Vagina (tissue), 2 donors: ENCODE results near the gene ZBTB49. TPM values are rescaled to one million over a fixed set of nuclear protein-coding genes. Genes with fewer than 3 reads are reported as not detected.

ENCODE experiments used
- DNase-seq, 2 donors: peaks; one replicate each; pipeline ENCODE4 v3.0.0-alpha.2; 2017; ENCODE audit errors: extremely low spot score in 2 of 2
- H3K27ac ChIP-seq: fragments of 200-600 bp; sonication (generic); one replicate; pipeline ENCODE4 v1.5.1; 2019
- H3K27me3 ChIP-seq: fragments of 200-600 bp; sonication (generic); one replicate; pipeline ENCODE4 v1.5.1; 2019
- H3K36me3 ChIP-seq, 2 donors: fragments of 200-600 bp; sonication (generic); one replicate each; pipeline ENCODE4 v1.5.1; 2017 to 2019
- H3K4me1 ChIP-seq: fragments of 200-600 bp; sonication (generic); one replicate; pipeline ENCODE4 v1.5.1; 2019
- H3K4me3 ChIP-seq, 2 donors: fragments of 200-600 bp; sonication (generic); 1 replicate in 1 of 2; 2 replicates in 1 of 2; pipeline ENCODE4 v1.5.1; 2016 to 2019
- H3K9me3 ChIP-seq: fragments of 200-600 bp; sonication (generic); one replicate; pipeline ENCODE4 v1.5.1; 2019
- POLR2A ChIP-seq, 2 donors: fragments of 450-650 bp; IDR thresholded peaks; one replicate each; pipeline ENCODE4 v1.6.1; 2017; ENCODE audit warnings: antibody characterized with exemption in 2 of 2, mild to moderate bottlenecking in 2 of 2, moderate library complexity in 2 of 2
- POLR2AphosphoS5 ChIP-seq, 2 donors: sonication (generic); formaldehyde crosslinking; IDR thresholded peaks; one replicate each; pipeline ENCODE4 v1.9.0; 2017; ENCODE audit warnings: antibody characterized with exemption in 2 of 2, mild to moderate bottlenecking in 2 of 2, low read depth in 1 of 2; ENCODE audit not compliant: insufficient read depth in 1 of 2
- intact Hi-C: fragments of 100-400 bp; cut with DNase I; formaldehyde crosslinking; loops from one replicate; pipeline ENCODE4 v1.15.1; 2023
- total RNA-seq: library from RNA; depleted of rRNA; stranded (reverse); fragments of >200 nt; gene quantifications from one replicate; pipeline ENCODE4 v1.2.3, GENCODE V29; 2016
- TF ChIP-seq, protein P1 (sequence below), 3 experiments: fragments of 450-650 bp in 2 of 3; fragments of 200-600 bp in 1 of 3; sonication (generic) in 1 of 3; IDR thresholded peaks; one replicate each; pipeline ENCODE4 v1.5.1; 2017 to 2019; ENCODE audit warnings: antibody characterized with exemption in 3 of 3, mild to moderate bottlenecking in 2 of 3, moderate library complexity in 2 of 3

Gene ZBTB49
- total RNA-seq, 1 donor from 2014 or later, result 5.4 TPM

DNA sequence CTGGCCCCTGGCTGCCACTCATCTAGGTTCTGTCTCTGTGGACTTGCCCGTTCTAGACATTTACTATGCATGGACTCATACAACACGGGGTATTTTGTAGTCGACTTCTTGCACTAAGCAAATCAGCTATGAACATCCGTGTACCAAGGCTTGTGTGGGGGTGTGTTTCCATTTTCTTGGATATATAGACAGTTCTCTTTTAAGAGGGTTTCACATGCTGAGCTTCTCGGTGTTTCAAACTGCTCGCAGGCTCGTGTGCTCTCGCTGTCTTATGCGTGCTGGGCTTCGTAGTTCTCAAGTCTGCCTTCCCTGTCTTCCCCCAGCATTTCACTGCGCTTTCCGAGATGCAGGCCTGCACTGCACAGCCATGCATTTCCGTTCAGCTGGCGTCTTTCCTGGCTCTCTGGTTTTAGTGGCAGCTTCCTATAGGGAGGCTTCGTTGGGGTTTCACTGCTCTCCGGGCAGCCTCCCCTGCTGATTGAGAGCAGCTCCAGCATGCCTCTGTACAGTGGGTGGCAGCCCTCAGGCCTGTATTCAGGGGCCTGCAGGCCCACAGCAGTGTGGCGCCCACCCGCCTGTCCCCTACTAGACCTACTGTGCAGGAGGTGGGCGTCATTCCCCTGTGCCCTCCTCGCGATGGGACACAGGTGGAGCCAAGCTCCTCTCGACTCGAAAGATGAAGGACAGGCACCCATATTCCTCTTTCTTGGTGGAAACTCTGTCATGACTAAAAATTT is 27.6 kb downstream of the ZBTB49 start:
- intact Hi-C loops, result no loop called here
- Histone ChIP-seq H3K4me3 (no peak overlapping the region), H3K27me3 (no peaks in the 10 kb centered on the region), H3K27ac (no peak overlapping the region), H3K36me3 (peaks cover 0 to 54% of the 10 kb centered on the region in 2 donors), H3K9me3 (no peaks in the 10 kb centered on the region), H3K4me1 (no peaks in the 10 kb centered on the region)
- TF ChIP-seq POLR2A (IDR thresholded peaks at IDR 0.05) (no peak), POLR2AphosphoS5 (IDR thresholded peaks at IDR 0.05; ENCODE audit: insufficient read depth in 1 of 2, low read depth in 1 of 2) (no peak)
- TF ChIP-seq, protein P1, sequence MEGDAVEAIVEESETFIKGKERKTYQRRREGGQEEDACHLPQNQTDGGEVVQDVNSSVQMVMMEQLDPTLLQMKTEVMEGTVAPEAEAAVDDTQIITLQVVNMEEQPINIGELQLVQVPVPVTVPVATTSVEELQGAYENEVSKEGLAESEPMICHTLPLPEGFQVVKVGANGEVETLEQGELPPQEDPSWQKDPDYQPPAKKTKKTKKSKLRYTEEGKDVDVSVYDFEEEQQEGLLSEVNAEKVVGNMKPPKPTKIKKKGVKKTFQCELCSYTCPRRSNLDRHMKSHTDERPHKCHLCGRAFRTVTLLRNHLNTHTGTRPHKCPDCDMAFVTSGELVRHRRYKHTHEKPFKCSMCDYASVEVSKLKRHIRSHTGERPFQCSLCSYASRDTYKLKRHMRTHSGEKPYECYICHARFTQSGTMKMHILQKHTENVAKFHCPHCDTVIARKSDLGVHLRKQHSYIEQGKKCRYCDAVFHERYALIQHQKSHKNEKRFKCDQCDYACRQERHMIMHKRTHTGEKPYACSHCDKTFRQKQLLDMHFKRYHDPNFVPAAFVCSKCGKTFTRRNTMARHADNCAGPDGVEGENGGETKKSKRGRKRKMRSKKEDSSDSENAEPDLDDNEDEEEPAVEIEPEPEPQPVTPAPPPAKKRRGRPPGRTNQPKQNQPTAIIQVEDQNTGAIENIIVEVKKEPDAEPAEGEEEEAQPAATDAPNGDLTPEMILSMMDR (IDR thresholded peaks at IDR 0.05), result no peak
- no peak for DNase-seq

DNA sequence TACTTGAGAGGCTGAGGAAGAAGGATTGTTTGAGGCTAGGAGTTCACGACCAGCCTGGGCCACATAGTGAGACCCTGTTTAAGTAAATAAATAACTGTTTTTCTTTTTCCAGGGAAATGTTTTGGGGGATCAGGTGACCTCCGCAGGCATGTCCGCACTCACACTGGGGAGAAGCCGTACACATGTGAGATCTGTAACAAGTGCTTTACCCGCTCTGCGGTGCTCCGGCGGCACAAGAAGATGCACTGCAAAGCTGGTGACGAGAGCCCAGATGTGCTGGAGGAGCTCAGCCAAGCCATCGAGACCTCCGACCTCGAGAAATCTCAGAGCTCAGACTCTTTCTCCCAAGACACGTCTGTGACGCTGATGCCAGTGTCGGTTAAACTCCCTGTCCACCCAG is 30.5 kb downstream of the ZBTB49 start:
- H3K9me3 ChIP-seq, result no peaks in the 10 kb centered on the region
- no peaks in the 10 kb centered on the region for H3K4me1 ChIP-seq
- H3K27ac ChIP-seq, result no peak overlapping the region
- no peaks in the 10 kb centered on the region for H3K27me3 ChIP-seq
- H3K4me3 ChIP-seq, result no peak overlapping the region
- intact Hi-C loops, result no loop called here
- no peak for DNase-seq
- TF ChIP-seq POLR2AphosphoS5 (IDR thresholded peaks at IDR 0.05; ENCODE audit: insufficient read depth in 1 of 2, low read depth in 1 of 2) (no peak), POLR2A (IDR thresholded peaks at IDR 0.05) (no peak)
- TF ChIP-seq, protein P1 (IDR thresholded peaks at IDR 0.05), result no peak
- H3K36me3 ChIP-seq, result peaks cover 0 to 39% of the 10 kb centered on the region in 2 donors

DNA sequence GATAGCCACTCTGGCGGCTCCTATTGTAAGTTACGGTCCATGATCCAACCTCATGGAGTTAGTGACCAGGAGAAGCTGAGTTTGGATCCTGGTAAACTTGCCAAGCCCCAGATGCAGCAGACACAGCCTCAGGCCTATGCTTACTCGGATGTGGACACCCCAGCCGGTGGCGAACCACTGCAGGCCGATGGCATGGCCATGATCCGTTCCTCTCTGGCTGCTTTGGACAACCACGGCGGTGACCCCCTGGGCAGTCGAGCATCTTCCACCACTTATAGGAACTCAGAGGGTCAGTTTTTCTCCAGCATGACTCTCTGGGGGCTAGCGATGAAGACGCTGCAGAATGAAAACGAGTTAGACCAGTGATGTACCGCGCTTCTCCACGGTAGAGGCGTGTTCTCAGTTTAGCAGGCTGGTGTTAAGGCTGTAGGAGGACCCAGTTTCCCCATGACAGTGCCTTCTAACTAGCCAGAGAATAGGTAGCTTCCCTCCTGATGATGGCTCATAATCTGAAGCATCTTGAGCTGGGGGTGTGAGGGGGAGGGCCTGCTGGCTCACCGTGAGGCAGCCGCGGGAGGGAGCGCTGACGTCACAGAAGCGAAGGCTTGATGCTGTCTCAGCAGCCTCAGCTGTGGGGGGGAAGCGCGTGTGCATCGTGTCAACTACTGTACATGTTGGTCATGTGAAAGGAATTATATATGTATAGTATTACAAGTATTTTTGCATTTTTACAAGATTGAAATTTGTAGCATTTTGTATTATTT is 31.1 kb downstream of the ZBTB49 start:
- Histone ChIP-seq H3K27me3 (no peaks in the 10 kb centered on the region), H3K36me3 (peaks cover 0 to 37% of the 10 kb centered on the region in 2 donors), H3K4me3 (no peak overlapping the region), H3K9me3 (no peaks in the 10 kb centered on the region), H3K4me1 (no peaks in the 10 kb centered on the region), H3K27ac (no peak overlapping the region)
- no peak for DNase-seq
- TF ChIP-seq, protein P1 (IDR thresholded peaks at IDR 0.05), result no peak
- TF ChIP-seq POLR2AphosphoS5 (IDR thresholded peaks at IDR 0.05; ENCODE audit: insufficient read depth in 1 of 2, low read depth in 1 of 2), result no peak
- TF ChIP-seq POLR2A (IDR thresholded peaks at IDR 0.05), result no peak
- intact Hi-C loops, result no loop called here

DNA sequence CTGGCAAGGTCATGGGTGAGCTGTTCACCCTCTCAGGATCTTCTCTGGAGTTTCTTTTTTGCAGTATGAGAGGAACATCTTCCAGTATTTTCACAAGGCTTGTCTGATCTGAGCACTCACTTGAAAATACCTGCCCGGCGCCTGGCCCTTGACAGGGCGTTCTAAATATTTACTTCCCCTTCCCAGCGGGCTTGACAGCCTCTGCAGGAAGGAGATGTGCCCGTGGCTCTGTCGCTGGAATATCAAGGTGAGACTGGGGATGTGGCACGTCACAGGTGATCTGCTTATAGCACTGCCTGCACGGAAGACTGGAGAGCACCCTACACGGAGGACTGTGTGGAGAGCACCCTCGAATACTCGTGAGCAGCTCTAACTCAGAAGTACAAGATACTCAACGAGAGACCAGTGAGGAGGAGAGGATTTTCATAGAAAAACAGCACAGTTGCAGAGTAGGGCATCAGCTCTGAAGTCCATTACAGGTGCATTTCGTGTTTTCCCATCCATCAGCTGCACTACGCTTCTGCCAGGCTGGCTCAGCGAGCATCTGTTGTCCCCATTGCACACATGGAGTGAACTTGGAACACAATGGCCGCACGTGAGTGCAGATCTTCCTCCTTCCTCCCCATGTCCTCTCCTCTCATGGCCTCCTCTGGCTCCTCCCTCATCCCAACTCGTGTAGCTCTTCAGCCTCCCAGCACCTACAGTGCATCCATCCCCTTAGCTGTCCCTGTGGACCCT is 32.1 kb downstream of the ZBTB49 start:
- Histone ChIP-seq H3K27me3 (no peaks in the 10 kb centered on the region), H3K36me3 (peaks cover 0 to 27% of the 10 kb centered on the region in 2 donors), H3K9me3 (no peaks in the 10 kb centered on the region), H3K4me1 (no peaks in the 10 kb centered on the region), H3K4me3 (no peak overlapping the region), H3K27ac (no peak overlapping the region)
- no peak for DNase-seq
- intact Hi-C loops, result no loop called here
- no peak for TF ChIP-seq POLR2AphosphoS5 (IDR thresholded peaks at IDR 0.05; ENCODE audit: insufficient read depth in 1 of 2, low read depth in 1 of 2)
- TF ChIP-seq, protein P1 (IDR thresholded peaks at IDR 0.05), result no peak
- TF ChIP-seq POLR2A (IDR thresholded peaks at IDR 0.05), result no peak
